Measurements from ENCODE around the gene MBTPS1. TPM values are rescaled to one million over a fixed set of nuclear protein-coding genes. Genes with fewer than 3 reads are reported as not detected.
A peak's percentile ranks its signal among the peaks of the same experiment; 100 is the strongest.

MBTPS1 gene
- total and polyA plus RNA-seq, 12 donors = 61.5 to 132 (median 83.6) TPM

GRCh38 chr16:84065536-84066132 lies 51.1 kb downstream of the MBTPS1 start:
- no peak overlapping the region for H3K27ac ChIP-seq
- intact Hi-C loops (cut with DNase I) = loop anchor here in 1 of 2 donors (10.0 kb wide), 1 partner anchor 241 kb away; no protein-coding TSS in a partner anchor
- DNase-seq = peak; percentile 53 to 90 (median 69)
- H3K9me3 ChIP-seq (replicated peaks in 1 of 3) = no peaks in the 10 kb centered on the region
- H3K36me3 ChIP-seq (replicated peaks in 1 of 2) = peaks cover 0 to 86% of the 10 kb centered on the region in 2 donors
- WGBS, 4 donors = 36 to 39% (median 37%) methylated on average over 12 of the region's 12 CpGs
- TF ChIP-seq POLR2A (IDR thresholded peaks at IDR 0.05) (no peak), CTCF (IDR thresholded peaks at IDR 0.05) (peak; percentile 31 to 76 (median 66))
- H3K4me3 ChIP-seq = no peak overlapping the region
- H3K27me3 ChIP-seq = no peaks in the 10 kb centered on the region
- peaks cover 0 to 7% of the 10 kb centered on the region in 2 donors for H3K4me1 ChIP-seq (replicated peaks in 1 of 2)

GRCh38 chr16:84063980-84064379 lies 52.8 kb downstream of the MBTPS1 start:
- 89 to 93% (median 93%) methylated on average over 4 of the region's 4 CpGs for WGBS, 4 donors
- Histone ChIP-seq H3K9me3 (replicated peaks in 1 of 3) (no peaks in the 10 kb centered on the region), H3K36me3 (replicated peaks in 1 of 2) (peaks cover 0 to 86% of the 10 kb centered on the region in 2 donors), H3K4me3 (no peak overlapping the region), H3K4me1 (replicated peaks in 1 of 2) (peaks cover 0 to 7% of the 10 kb centered on the region in 2 donors), H3K27ac (no peak overlapping the region), H3K27me3 (no peaks in the 10 kb centered on the region)
- peak in 1 of 7 donors; percentile 44 for DNase-seq
- intact Hi-C loops (cut with DNase I) = loop anchor here (5.0 to 10.0 kb wide), 2 partner anchors 97 to 239 kb away; partner anchors contain the start of gene NECAB2 (in 2 of the 2)
- TF ChIP-seq POLR2A (IDR thresholded peaks at IDR 0.05) (no peak), CTCF (IDR thresholded peaks at IDR 0.05) (no peak)

- TF ChIP-seq POLR2A (IDR thresholded peaks at IDR 0.05) (no peak), CTCF (IDR thresholded peaks at IDR 0.05) (peak; percentile 91 to 99 (median 92))
- Histone ChIP-seq H3K4me3 (no peak overlapping the region), H3K4me1 (replicated peaks in 1 of 2) (peaks cover 0 to 7% of the 10 kb centered on the region in 2 donors), H3K27ac (peak overlapping the region in 1 of 5 donors; percentile 13), H3K36me3 (replicated peaks in 1 of 2) (peaks cover 0 to 86% of the 10 kb centered on the region in 2 donors), H3K9me3 (replicated peaks in 1 of 3) (no peaks in the 10 kb centered on the region), H3K27me3 (no peaks in the 10 kb centered on the region)
- peak; percentile 85 to 94 (median 88) for DNase-seq
- intact Hi-C loops (cut with DNase I) = loop anchor here (5.0 to 10.0 kb wide), 2 partner anchors 96 to 238 kb away; partner anchors contain the start of gene NECAB2 (in 2 of the 2)
- 39 to 47% (median 44%) methylated on average over 22 to 25 of the region's 25 CpGs for WGBS, 4 donors
These were observed 53.8 kb downstream of the MBTPS1 start for GRCh38 chr16:84062734-84063640.

Data from adrenal gland (tissue), 12 donors.